Mesothelial cell of epicardium (in vitro differentiated cells): Measurements from ENCODE around the gene OLFM2. TPM values are rescaled to one million over a fixed set of nuclear protein-coding genes. Genes with fewer than 3 reads are reported as not detected.

ENCODE experiments used
- DNase-seq, 2 experiments: peaks; one replicate each; pipeline ENCODE4 v3.0.0; 2021; ENCODE audit warnings: low spot score in 2 of 2; ENCODE audit not compliant: unreplicated experiment in 2 of 2
- H3K27ac Mint-ChIP-seq: 2 replicates; pipeline ENCODE4 v1.8.0; 2021; ENCODE audit warnings: mixed read lengths
- H3K27me3 Mint-ChIP-seq: 2 replicates; pipeline ENCODE4 v1.8.0; 2021; ENCODE audit warnings: low read depth, mixed read lengths
- H3K36me3 Mint-ChIP-seq: 2 replicates; pipeline ENCODE4 v1.8.0; 2021; ENCODE audit warnings: mixed read lengths
- H3K4me1 Mint-ChIP-seq: 2 replicates; pipeline ENCODE4 v1.8.0; 2021; ENCODE audit warnings: mixed read lengths
- H3K4me3 Mint-ChIP-seq: 2 replicates; pipeline ENCODE4 v1.8.0; 2021; ENCODE audit warnings: mild to moderate bottlenecking, moderate library complexity, mixed read lengths
- H3K9me3 Mint-ChIP-seq: 2 replicates; pipeline ENCODE4 v1.8.0; 2021; ENCODE audit warnings: mixed read lengths
- CTCF ChIP-seq: fragments of 200-600 bp; sonication (generic); IDR thresholded peaks from one replicate; pipeline ENCODE4 v1.5.0; 2021; ENCODE audit warnings: antibody characterized with exemption; ENCODE audit not compliant: unreplicated experiment
- total RNA-seq: library from RNA; stranded (reverse); gene quantifications from 3 replicates; pipeline ENCODE4 v1.2.1, GENCODE V29; 2021

The OLFM2 gene
- total RNA-seq, 1 donor from 2014 or later, result 99.2 TPM

- DNase-seq, result no peak
- peaks cover 9% of the 10 kb centered on the region for H3K36me3 Mint-ChIP-seq
- H3K9me3 Mint-ChIP-seq, result no peaks in the 10 kb centered on the region
- H3K27ac Mint-ChIP-seq, result peak overlapping the region; percentile 44
- TF ChIP-seq CTCF, result no peak
- no peak overlapping the region for H3K4me3 Mint-ChIP-seq
- H3K27me3 Mint-ChIP-seq, result no peaks in the 10 kb centered on the region
- peaks cover 9% of the 10 kb centered on the region for H3K4me1 Mint-ChIP-seq
These were observed 61.2 kb downstream of the OLFM2 start for GRCh38 chr19:9875031-9875627.

- no peaks in the 10 kb centered on the region for H3K9me3 Mint-ChIP-seq
- no peaks in the 10 kb centered on the region for H3K27me3 Mint-ChIP-seq
- DNase-seq, result no peak
- TF ChIP-seq CTCF, result no peak
- H3K4me3 Mint-ChIP-seq, result no peak overlapping the region
- no peak overlapping the region for H3K27ac Mint-ChIP-seq
- H3K4me1 Mint-ChIP-seq, result peaks cover 9% of the 10 kb centered on the region
- peaks cover 8% of the 10 kb centered on the region for H3K36me3 Mint-ChIP-seq
These were observed 63.6 kb downstream of the OLFM2 start for GRCh38 chr19:9872618-9873242.

GRCh38 chr19:9871626-9872338, 64.5 kb downstream of the OLFM2 start:
- no peak for TF ChIP-seq CTCF
- Mint-ChIP-seq H3K27me3 (no peaks in the 10 kb centered on the region), H3K9me3 (no peaks in the 10 kb centered on the region), H3K27ac (no peak overlapping the region), H3K4me1 (peaks cover 9% of the 10 kb centered on the region), H3K36me3 (peaks cover 8% of the 10 kb centered on the region), H3K4me3 (no peak overlapping the region)
- no peak for DNase-seq

GRCh38 chr19:9868983-9869617, 67.2 kb downstream of the OLFM2 start:
- peaks cover 8% of the 10 kb centered on the region for H3K36me3 Mint-ChIP-seq
- no peak overlapping the region for H3K4me3 Mint-ChIP-seq
- no peak for DNase-seq
- H3K27ac Mint-ChIP-seq, result no peak overlapping the region
- no peaks in the 10 kb centered on the region for H3K4me1 Mint-ChIP-seq
- no peak for TF ChIP-seq CTCF
- H3K9me3 Mint-ChIP-seq, result no peaks in the 10 kb centered on the region
- no peaks in the 10 kb centered on the region for H3K27me3 Mint-ChIP-seq

GRCh38 chr19:9865732-9866501, 70.4 kb downstream of the OLFM2 start:
- no peak for TF ChIP-seq CTCF
- Mint-ChIP-seq H3K36me3 (peaks cover 6% of the 10 kb centered on the region), H3K4me3 (no peak overlapping the region), H3K4me1 (no peaks in the 10 kb centered on the region), H3K9me3 (no peaks in the 10 kb centered on the region), H3K27me3 (no peaks in the 10 kb centered on the region), H3K27ac (no peak overlapping the region)
- DNase-seq, result no peak
